Muscle layer of colon (tissue), 2 donors: ENCODE data around the gene SRM.
"Not testable (repeated sequence)": the region's sequence is repeated elsewhere in the genome, so short reads cannot be mapped to it uniquely, and the experiment has no call there.

Source experiments
- H3K27ac ChIP-seq: one replicate; pipeline ENCODE4 v1.7.0; 2013; ENCODE audit warnings: low read depth, mild to moderate bottlenecking, low read length, moderate library complexity
- H3K27me3 ChIP-seq, 2 donors: one replicate each; pipeline ENCODE4 v1.7.0; 2013; ENCODE audit warnings: low read length in 2 of 2, mild to moderate bottlenecking in 2 of 2; ENCODE audit not compliant: insufficient read depth in 2 of 2, control insufficient read depth in 1 of 2
- H3K36me3 ChIP-seq: one replicate; pipeline ENCODE4 v1.7.0; 2013; ENCODE audit warnings: mild to moderate bottlenecking, low read length; ENCODE audit not compliant: insufficient read depth
- H3K4me1 ChIP-seq: one replicate; pipeline ENCODE4 v1.7.0; 2013; ENCODE audit warnings: mild to moderate bottlenecking, low read length; ENCODE audit not compliant: insufficient read depth
- H3K4me3 ChIP-seq, 2 donors: one replicate each; pipeline ENCODE4 v1.7.0; 2013; ENCODE audit warnings: low read length in 2 of 2, low read depth in 1 of 2, mild to moderate bottlenecking in 1 of 2, moderate library complexity in 1 of 2
- H3K9ac ChIP-seq: one replicate; pipeline ENCODE4 v1.7.0; 2013; ENCODE audit warnings: low read length
- H3K9me3 ChIP-seq: one replicate; pipeline ENCODE4 v1.7.0; 2013; ENCODE audit warnings: mild to moderate bottlenecking, low read length
- donor health status: abdominal sarcoma.
- donor health status: Adenocarcinoma of cecum.

The SRM gene

GRCh38 chr1:11052839-11053757 is 6.7 kb downstream of the SRM start:
- no peaks in the 10 kb centered on the region for H3K9me3 ChIP-seq
- no peaks in the 10 kb centered on the region for H3K4me1 ChIP-seq
- H3K4me3 ChIP-seq, result no peak overlapping the region
- H3K9ac ChIP-seq, result no peak overlapping the region
- H3K27me3 ChIP-seq, result peaks cover 0 to 11% of the 10 kb centered on the region in 2 donors
- H3K27ac ChIP-seq, result no peak overlapping the region
- peaks cover 9% of the 10 kb centered on the region for H3K36me3 ChIP-seq

GRCh38 chr1:11051781-11052511 is 7.9 kb downstream of the SRM start:
- no peak overlapping the region for H3K4me3 ChIP-seq
- no peaks in the 10 kb centered on the region for H3K9me3 ChIP-seq
- no peaks in the 10 kb centered on the region for H3K4me1 ChIP-seq
- peaks cover 9% of the 10 kb centered on the region for H3K36me3 ChIP-seq
- peaks cover 0 to 11% of the 10 kb centered on the region in 2 donors for H3K27me3 ChIP-seq
- no peak overlapping the region for H3K9ac ChIP-seq
- H3K27ac ChIP-seq, result no peak overlapping the region

DNA sequence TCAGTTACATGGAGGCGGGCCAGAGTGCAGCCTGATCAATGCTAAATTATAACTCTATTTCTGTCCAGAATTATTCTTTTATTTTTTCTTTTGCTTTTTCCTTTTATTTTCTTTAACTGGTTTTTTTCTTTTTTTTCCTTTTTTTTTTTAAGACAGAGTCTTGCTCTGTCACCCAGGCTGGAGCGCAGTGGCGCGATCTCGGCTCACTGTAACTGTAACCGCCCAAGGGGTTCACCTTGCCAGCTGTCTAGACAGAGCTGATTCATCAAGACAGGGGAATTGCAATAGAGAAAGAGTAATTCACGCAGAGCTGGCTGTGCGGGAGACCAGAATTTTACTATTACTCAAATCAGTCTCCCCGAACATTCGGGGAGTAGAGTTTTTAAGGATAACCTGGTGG is 8.7 kb downstream of the SRM start:
- H3K27me3 ChIP-seq, result peaks cover 0 to 11% of the 10 kb centered on the region in 2 donors

GRCh38 chr1:11046625-11047365 is 13.0 kb downstream of the SRM start, which contains the start of gene MASP2:
Gene MASP2 (minus strand): TSS chr1:11047239. CDS start chr1:11047207, 32 bp downstream.
- Histone ChIP-seq H3K9me3 (no peaks in the 10 kb centered on the region), H3K9ac (no peak within 1 kb of the TSS), H3K36me3 (no peaks in the 10 kb centered on the region), H3K27me3 (no peaks in the 10 kb centered on the region), H3K27ac (no peak within 1 kb of the TSS), H3K4me1 (no peaks in the 10 kb centered on the region), H3K4me3 (no peak within 1 kb of the TSS)

More for the DNA sequence above, 8.7 kb downstream of the SRM start:
- H3K27ac ChIP-seq, H3K4me1 ChIP-seq, H3K9ac ChIP-seq, H3K36me3 ChIP-seq, H3K4me3 ChIP-seq, H3K9me3 ChIP-seq: not testable (repeated sequence)

- Histone ChIP-seq H3K27me3 (no peaks in the 10 kb centered on the region), H3K27ac (no peak overlapping the region), H3K4me3 (no peak overlapping the region), H3K36me3 (no peaks in the 10 kb centered on the region), H3K9ac (no peak overlapping the region), H3K4me1 (no peaks in the 10 kb centered on the region), H3K9me3 (no peaks in the 10 kb centered on the region)
These were observed 13.6 kb downstream of the SRM start for GRCh38 chr1:11046270-11046566.

- H3K4me1 ChIP-seq, result no peaks in the 10 kb centered on the region
- no peaks in the 10 kb centered on the region for H3K36me3 ChIP-seq
- no peak overlapping the region for H3K4me3 ChIP-seq
- H3K9ac ChIP-seq, result no peak overlapping the region
- no peaks in the 10 kb centered on the region for H3K9me3 ChIP-seq
- no peak overlapping the region for H3K27ac ChIP-seq
- H3K27me3 ChIP-seq, result no peaks in the 10 kb centered on the region
These were observed 14.2 kb downstream of the SRM start for GRCh38 chr1:11045428-11046269.

DNA sequence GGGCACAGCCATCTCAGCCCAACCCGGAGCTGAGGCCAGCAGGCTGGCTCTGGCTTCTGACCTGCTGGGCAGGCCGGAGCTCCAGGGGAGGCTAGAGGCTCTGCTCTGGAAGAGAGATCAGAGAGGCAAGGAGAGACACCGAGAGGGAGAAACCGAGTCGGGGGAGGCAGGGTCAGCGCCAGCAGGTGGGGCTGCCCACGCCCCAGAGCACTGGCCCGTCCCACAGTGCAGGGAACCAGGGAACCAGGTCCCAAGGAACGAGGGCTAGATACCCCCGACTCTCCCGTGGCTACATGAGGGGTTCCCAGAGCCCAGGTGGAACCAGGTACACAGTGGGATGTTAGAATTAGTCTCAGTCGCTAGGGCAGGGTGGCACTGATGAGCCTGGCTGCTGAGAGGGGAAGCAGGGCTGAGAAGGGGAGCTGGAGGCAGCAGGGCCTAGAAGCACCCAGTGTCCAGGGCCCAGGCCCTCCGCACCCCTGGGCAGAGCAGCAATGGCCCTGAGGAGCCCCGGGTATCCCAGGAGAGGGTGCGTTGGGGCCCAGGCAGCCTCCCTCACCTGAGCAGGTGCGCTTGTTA is 14.9 kb downstream of the SRM start:
- Histone ChIP-seq H3K36me3 (no peaks in the 10 kb centered on the region), H3K9ac (no peak overlapping the region), H3K27ac (no peak overlapping the region), H3K27me3 (no peaks in the 10 kb centered on the region), H3K9me3 (no peaks in the 10 kb centered on the region), H3K4me3 (no peak overlapping the region), H3K4me1 (no peaks in the 10 kb centered on the region)

GRCh38 chr1:11044086-11044848 is 15.6 kb downstream of the SRM start:
- no peaks in the 10 kb centered on the region for H3K4me1 ChIP-seq
- no peaks in the 10 kb centered on the region for H3K27me3 ChIP-seq
- H3K27ac ChIP-seq, result no peak overlapping the region
- no peak overlapping the region for H3K4me3 ChIP-seq
- H3K9me3 ChIP-seq, result no peaks in the 10 kb centered on the region
- no peaks in the 10 kb centered on the region for H3K36me3 ChIP-seq
- H3K9ac ChIP-seq, result no peak overlapping the region

- Histone ChIP-seq H3K9ac (no peak overlapping the region), H3K4me1 (peaks cover 3% of the 10 kb centered on the region), H3K36me3 (no peaks in the 10 kb centered on the region), H3K27ac (no peak overlapping the region), H3K9me3 (no peaks in the 10 kb centered on the region), H3K27me3 (no peaks in the 10 kb centered on the region), H3K4me3 (no peak overlapping the region)
These were observed 16.6 kb downstream of the SRM start for GRCh38 chr1:11042995-11043874.
